GM18907 (cell line): ENCODE results near the gene TRAPPC12.
"Not testable (repeated sequence)": the region's sequence is repeated elsewhere in the genome, so short reads cannot be mapped to it uniquely, and the experiment has no call there.

Experiments
- ATAC-seq: cut with Tn5 transposase; IDR thresholded peaks from one replicate; pipeline ENCODE4 v1.9.1; 2021; ENCODE audit warnings: mild to moderate bottlenecking, moderate library complexity; ENCODE audit not compliant: unreplicated experiment

TRAPPC12 gene

DNA sequence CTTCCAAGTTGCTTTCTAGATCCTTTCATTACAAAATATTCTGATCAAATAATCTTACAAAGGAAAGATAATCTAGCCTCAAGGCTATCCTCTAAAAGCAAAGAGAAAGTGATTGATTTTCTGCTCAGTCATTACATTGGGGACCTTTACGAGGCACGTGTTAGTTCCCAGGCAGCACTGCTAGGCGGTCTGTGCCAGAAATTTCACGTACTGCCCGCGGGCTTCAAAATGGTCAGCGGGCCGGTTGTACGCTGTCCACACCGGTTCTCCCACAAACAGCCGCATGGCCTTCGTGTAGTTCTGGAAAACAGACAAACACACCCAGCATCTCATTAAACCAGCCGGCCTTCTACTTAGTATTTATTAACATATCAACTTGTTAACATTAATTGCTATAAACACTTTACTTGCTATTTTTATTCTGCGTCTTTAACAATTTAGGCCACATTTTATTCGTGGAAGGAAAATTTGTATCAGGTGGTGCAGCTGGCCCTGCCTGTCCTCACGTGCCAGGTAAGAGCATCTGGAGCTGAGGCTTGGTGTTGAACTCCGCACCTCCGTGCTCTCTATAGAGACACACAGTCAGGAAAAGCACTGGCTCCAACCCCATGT, 119.4 kb downstream of the TRAPPC12 start:
- no peak for ATAC-seq

DNA sequence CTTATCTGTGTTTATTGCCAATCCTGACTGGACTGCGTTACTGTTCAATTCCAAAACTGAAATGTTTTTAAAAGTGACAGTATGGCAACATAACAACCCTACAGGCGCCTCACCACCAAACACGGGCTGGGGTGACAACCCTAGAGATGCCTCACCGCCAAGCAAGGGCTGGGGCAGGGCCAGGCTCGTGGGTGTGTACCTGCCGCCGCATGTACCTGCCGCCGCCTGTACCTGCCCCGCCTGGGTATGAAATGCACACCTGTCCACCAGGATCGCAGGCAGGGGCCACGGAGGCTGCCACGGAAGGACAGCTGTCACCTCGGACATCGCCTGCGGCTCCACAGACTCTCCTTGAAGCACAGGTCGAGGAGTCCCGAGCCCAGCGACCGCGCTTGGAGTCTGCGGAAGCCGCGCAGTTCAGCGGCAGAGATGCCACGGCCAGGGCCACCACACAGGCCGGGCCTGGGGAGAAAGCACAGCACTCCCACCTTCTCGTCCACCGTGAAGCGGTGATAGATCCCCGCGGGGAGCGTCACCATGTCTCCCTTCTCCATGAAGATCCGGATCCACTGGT, 120.9 kb downstream of the TRAPPC12 start:
- ATAC-seq, result no peak

DNA sequence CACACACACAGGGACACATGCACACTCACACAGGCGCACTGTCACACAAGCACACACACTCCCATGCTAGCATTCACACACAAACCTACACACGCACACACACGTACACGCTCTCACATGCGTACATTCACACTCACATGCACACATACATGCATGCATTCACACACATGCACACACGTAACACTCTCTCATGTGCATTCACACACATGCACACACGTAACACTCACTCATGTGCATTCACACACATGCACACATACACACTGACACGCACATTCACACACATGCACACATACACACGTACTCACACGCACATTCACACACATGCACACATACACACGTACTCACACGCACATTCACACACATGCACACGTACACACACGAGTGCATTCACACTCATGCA, 123.6 kb downstream of the TRAPPC12 start:
- ATAC-seq, result no peak

DNA sequence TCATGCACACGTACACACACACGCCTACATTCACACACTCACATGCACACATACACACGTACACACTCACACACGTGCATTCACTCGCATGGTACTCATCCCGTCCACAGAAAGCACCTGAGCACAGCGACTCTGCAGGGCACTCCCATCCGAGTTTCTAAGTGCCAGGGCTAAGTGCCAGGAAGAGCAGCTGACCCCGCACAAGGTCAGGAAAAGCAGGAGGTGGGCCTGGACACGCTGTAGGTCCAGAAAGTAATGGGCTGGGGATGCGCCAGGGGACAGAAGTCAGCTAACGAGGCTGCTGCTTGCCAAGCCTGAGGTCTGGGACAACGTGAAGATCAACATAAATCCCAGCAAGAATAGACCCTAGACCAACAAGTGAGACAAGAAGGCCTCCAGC, 124.0 kb downstream of the TRAPPC12 start:
- ATAC-seq, result no peak

DNA sequence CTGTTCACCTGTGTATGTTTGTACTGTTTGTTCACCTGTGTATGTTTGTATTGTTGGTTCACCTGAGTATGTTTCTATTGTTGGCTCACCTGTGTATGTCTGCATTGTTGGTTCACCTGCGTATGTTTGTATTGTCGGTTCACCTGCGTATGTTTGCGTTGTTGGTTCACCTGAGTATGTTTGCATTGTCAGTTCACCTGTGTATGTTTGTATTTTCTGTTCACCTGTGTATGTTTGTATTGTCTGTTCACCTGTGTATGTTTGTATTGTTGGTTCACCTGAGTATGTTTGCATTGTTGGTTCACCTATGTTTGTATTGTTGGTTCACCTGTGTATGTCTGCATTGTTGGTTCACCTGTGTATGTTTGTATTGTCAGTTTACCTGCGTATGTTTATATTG, 125.2 kb downstream of the TRAPPC12 start:
- no peak for ATAC-seq

DNA sequence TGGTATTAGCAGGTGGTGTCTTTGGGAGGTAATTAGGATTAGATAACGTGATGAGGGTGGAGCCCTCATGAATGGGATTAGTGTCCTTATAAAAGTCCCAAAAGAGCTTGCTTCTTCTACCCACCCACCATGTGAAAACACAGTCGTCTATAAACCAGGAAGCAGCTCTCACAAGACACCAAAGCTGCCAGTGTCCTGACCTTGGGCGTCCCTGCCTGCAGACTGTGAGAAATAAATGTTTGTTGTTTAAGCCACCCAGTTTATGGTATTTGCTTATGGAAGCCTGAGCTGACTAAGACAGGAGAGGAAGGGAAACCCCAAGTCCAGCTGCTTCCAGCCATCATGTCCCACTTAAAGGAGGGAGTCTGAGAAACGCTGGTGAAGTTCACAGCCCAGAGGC, 126.3 kb downstream of the TRAPPC12 start:
- ATAC-seq, result peak; percentile 83

DNA sequence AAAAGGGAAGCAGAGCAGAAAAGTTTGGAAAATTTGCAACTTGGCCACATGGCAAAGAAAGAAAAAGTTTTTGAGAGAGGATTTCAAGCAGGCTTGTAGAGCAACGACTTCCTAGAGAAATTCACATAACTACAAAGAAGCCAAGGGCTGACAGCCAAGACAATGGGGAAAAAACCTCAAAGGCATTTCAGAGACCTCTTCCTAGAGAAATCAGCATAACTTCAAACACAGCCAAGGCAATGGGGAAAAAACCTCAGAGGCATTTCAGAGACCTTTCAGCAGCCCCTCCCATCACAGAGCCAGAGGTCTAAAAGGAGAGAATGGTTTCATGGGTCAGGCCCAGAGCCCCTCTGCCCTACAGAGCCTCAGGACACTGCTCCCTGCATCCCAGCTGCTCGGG, 132.6 kb downstream of the TRAPPC12 start:
- ATAC-seq, result no peak

DNA sequence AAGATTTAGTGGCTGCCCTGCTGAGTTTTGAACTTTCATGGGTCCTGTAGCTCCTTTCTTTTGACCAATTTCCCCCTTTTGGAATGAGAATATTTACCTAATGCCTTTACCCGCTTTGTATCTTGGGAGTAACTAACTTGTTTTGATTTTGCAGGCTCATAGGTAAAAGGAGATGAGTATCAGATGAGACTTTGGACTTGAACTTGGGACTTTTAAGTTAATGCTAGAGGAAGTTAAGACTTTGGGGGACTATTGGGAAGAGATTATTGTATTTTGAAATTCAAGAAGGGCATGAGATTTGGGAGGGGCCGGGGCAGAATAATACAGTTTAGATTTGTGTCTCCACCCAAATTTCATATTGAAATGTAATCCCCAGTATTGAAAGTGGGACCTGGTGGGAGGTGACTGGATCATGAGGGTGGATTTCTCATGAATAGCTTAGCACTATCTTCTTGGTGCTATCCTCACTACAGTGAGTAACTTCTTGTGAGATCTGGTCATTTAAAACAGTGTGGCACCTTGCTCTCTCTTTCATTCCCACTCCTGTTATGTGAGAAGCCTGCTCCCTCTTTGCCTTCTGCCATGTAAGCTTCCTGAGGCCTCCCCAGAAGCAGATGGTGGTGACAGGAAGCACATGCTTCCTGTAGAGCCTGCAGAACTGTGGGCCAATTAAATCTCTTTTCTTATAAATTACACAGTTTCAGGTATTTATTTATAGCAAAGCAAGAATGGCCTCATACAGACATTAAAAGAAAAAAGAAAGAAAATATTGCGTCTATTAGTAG, 133.7 kb downstream of the TRAPPC12 start:
- no peak for ATAC-seq

DNA sequence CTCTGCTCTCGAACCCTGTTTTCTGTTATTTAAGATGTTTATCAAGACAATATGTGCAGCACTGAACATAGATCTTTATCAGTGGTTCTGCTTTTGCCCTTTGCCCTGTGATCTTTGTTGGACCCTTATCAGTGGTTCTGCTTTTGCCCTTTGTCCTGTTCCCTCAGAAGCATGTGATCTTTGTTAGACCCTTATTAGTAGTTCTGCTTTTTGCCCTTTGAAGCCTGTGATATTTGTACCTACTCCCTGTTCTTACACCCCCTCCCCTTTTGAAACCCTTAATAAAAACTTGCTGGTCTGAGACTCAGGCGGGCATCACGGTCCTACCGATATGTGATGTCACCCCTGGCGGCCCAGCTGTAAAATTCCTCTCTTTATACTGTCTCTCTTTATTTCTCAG, 135.9 kb downstream of the TRAPPC12 start:
- not testable (repeated sequence) for ATAC-seq

DNA sequence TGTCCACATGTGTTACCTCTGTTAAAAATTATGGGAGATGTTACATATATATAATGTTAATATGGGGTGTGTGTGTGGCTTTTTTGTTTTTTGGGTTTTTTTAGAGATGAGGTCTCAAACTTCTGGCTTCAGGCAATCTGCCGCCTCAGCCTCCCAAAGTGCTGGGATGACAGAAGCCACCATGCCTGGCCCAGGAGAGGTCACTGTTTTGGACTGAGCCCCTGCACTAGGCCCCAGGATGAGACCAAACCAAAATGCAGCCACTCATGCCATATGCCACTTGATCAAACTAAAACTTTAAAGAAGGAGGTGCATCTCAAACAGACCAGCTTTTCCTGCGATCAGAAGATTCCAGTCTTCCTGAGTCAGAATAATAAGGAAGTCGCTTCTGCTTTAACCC, 137.3 kb downstream of the TRAPPC12 start:
- no peak for ATAC-seq

DNA sequence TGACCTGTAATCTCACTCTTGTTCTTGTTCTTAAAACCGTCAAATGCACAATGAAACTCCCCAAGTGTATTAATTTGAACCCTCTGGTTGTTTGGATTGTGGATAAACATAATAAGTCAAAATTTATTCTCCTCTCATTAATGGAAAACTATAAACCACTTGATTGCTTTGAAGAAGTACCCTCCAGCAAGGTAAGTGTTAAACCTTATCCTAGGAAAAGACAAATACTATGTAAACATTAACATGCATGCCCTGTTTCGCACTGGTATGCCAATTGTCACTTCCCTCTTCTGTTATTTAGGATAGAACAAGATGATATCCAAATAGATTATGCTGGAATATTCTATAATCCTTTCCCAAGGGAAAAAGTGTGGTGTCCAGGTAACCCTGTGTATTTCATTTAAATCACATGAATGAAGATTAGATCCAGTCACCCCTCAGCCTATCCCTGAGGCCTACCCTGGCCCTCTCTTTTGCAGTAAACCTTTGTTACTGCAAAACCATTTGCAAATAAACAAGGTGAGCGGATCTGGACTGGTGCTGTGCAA, 138.5 kb downstream of the TRAPPC12 start:
- ATAC-seq, result no peak

DNA sequence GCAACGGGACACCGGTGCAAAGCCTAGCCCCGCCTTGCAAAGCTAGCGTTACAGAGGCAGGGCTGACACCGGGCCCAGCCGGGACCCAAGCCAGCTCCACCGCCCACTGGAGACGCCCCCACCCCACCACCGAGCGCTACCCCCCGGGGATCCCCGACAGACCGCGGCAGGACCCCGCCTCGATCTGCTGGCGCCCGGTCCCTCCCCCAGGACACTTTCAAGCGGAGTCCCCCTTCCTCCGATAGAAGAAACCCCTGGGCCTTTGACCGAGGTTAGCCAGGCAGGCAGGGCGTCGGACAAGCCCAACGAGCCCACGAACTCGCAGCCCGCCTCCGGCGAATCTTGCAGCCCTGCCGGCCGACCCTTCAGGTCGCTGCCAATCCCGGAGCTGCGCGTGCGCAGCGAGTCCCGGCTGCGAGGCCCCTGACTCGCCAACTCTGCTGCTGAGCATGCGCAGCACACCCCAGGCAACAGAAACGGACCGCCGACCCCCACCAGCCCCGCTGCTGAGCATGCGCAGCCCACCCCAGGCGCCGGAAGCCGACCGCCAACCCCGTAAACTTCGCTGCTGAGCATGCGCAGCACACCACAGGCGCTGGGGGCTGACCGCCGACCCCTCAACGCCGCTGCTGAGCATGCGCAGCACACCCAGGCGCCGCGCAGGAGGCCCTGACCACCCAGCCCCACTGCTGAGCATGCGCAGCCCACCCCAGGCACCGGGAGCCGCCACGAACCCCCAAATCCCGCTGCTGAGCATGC, 139.2 kb downstream of the TRAPPC12 start:
- peak; percentile 79 for ATAC-seq

DNA sequence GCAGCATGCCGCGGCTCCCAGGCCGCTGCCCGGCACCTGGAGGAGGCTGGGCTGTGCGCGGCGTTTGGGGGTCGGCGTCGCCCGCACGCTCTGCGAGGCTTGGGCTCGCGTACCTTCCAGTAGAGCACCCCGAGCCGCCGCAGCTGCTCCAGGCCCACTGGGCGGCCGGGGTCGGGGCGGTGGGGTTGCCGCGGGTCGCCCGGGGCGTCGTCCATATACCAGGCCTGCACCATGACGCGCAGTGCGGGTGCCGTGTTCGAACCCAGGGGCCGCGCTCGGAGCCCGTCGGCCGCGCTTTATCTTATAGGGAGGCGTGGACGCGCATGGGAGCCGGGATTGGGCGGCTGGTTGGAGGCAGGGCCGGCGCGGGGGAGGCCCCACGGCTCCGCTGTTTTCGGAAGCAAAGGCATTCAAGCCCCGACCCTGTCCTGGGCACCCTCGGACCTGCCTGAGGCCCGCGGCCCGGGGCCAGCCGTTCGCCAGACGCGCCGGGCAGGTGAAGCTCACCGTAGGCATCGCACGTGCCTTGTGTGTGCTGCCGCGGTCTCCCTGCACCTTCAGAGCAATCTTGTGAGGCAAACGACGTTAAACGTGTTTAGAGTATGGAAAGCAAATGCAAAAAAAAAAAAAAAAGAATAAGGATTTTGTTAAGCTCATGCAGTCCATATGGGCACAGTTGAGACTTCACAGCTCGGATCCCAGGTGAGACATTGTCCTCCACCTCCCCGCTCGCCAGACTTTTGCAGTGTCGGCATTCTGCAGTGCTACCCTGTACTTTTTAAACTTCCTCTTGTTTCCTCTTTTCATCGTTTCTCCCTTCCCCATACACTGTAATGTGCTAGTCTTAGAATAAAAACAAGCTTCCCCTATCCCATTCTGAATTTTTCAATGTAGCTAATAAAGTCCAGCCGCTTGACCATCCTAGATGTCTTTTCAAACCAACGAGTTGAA, 140.0 kb downstream of the TRAPPC12 start, which contains the start of gene ADI1:
ADI1 (minus strand) TSS at position 277 of the 951 bp plus-strand sequence; CDS start at position 233, 44 bp downstream.
- peak; percentile 74 for ATAC-seq

DNA sequence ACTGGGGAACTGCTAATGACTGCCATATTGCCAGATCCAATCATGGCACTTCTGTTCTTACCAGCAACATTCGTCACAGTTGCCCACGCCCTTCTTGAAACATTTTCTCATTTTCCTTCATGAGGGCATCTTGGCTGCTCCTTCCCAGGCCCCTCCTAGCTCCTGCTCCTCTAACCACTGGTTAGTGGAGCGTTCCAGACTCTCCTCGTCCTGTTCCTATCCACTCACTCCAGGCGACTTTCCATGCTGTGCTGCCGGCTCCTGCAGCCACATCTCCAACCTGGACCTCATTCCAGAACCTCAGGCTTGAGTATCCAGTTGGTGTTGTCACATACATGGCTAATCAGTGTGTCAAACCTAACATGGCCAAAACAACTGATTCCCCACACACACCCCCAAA, 141.1 kb downstream of the TRAPPC12 start:
- ATAC-seq, result no peak

DNA sequence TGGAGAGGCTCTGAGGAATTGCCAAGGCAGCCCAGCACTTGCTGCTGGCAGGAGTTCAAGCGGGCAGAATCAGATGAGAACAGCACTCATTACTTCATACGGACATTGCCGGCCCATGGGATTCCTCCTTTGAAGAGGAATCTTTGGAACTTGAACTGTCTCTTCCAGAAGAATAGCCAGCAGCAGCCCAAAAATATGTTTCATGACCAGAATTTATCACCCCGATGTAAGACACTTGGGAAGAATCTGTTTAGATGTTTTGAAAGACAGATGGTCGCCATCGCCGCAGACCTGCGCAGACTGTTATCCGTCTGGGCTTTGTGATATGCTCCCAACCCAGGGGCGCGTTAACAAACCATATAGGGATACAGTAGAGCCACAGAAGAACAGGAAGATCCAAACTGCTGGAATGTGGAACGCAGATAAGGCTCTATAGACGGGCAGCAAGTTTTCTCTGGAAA, 143.5 kb downstream of the TRAPPC12 start:
- no peak for ATAC-seq

DNA sequence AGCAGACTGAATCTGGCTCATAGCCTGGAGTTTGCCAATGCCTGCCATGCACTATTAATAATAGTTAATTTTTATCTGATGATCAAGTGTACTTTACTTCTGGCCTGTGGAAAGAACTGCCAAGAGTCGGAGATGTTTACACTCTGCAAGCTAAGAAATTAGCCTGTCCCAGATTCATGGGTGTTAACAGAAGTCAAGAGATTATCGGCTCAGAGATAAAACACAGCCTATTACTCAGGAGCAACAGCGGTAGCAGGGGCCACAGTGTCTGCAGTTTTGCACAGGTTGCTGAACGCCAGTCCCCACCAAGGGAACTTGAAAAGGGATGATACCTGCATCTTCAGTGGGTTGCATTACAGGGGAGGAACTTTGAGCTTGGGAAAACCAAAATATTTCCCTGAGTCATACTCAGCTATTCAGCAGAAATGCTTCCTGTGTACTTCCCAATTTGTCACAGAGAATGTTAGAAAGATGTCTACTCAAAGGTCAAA, 144.1 kb downstream of the TRAPPC12 start:
- no peak for ATAC-seq

DNA sequence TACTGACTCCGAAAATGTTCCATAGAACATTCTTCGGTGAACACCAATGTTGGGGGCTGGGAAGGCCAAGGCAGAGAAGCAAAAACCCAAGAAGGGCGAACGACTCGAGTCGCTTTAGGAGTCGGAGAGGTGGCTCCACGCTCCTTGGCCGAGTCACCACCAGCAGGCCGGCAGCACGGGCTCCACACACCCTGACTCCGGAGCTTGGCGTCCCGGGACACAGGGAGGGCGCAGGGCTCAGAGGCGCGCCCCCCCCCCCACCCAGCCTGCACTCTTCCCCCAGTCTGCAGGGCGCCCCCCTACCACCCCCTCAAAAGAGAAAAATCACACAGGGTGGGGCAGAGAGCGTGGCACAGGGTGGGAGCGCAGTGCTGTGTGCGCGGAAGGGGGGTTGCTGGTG, 147.4 kb downstream of the TRAPPC12 start:
- no peak for ATAC-seq

DNA sequence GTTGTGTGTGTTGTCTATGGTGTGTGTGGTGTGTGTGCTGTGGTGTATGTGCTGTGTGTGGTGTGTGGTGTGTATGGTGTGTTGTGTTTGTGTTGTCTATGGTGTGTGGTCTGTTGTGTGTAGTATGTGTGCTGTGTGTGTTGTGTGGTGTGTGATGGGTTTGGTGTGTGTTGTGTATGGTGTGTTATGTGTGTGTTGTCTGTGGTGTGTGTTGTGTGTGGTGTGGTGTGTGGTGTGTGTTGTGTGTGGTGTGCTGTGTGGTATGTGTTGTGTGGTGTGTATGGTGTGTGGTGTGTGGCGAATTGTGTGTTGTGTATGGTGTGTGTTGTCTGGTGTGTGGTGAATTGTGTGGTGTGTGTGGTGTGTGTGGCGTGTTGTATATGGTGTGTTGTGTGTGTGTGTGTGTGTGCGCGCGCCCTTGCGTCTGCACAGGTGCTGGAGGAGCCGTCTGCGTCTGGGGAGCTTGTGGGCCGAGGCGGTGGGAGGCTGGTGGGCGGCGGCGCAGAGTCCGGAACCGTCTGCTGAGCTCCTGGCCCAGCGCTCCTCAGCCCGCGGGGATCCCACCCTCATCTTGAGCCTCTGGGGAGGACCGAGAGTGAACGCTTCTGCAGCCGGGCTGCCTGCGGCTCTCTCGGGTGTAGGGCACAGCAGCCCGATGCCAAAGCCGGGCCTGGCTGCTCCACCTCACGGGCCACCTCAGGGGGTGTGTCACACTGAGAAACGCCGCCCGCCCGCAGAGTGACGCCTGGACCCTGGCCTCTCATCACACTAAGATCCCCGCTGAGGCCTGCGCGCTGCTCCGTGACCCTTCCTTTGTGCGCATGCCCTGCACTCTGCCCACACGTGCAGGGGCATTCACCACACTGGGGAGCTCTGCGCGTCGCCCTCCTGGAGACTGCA, 148.6 kb downstream of the TRAPPC12 start:
- ATAC-seq, result no peak
